B cell (primary cell): Measurements from ENCODE around the gene VEZT. TPM values are rescaled to one million over a fixed set of nuclear protein-coding genes. Genes with fewer than 3 reads are reported as not detected.

Experiments used
- ATAC-seq: fragments of 200-7000 bp; cut with Tn5 transposase; one replicate; pipeline ENCODE4 v1.10.0; 2021; ENCODE audit warnings: low read depth, mild to moderate bottlenecking, moderate number of reproducible peaks, moderate library complexity
- CTCF ChIA-PET: fragments of 350-600 bp; sonication (Branson Sonifier 250); formaldehyde crosslinking; loops from one replicate; lab custom pipeline; 2021; ENCODE audit warnings: antibody characterized with exemption, inconsistent platforms; lab: Charles Lee
- POLR2A ChIA-PET: fragments of 350-600 bp; sonication (Branson Sonifier 250); formaldehyde crosslinking; loops from one replicate; lab custom pipeline; 2021; ENCODE audit warnings: antibody characterized with exemption; lab: Charles Lee
- DNase-seq: peaks from one replicate; pipeline ENCODE4 v3.0.0; 2013
- H2AFZ ChIP-seq: 2 replicates; pipeline ENCODE4 v1.6.1; 2012; ENCODE audit warnings: mild to moderate bottlenecking, low read depth, low read length; ENCODE audit not compliant: insufficient read depth, poor library complexity, severe bottlenecking
- H3K27ac ChIP-seq, 2 donors: 1 replicate in 1 of 2; 2 replicates in 1 of 2; pipeline ENCODE4 v1.5.1; 2012 to 2013; ENCODE audit warnings: low read length in 2 of 2, mild to moderate bottlenecking in 2 of 2, moderate library complexity in 1 of 2
- H3K27me3 ChIP-seq, 4 experiments: fragments of 200-600 bp in 1 of 4; sonication (generic) in 1 of 4; replicated peaks in 1 of 4; 1 replicate in 2 of 4; 2 replicates in 2 of 4; pipeline versions ENCODE4 v1.6.1 to v1.7.0; 2013 to 2016; ENCODE audit warnings: low read length in 3 of 4, mild to moderate bottlenecking in 2 of 4, mixed read lengths in 1 of 4, moderate library complexity in 1 of 4; ENCODE audit not compliant: insufficient read depth in 4 of 4, control insufficient read depth in 3 of 4; ENCODE audit errors: control extremely low read depth in 1 of 4
- H3K36me3 ChIP-seq, 2 experiments: replicated peaks in 1 of 2; 1 replicate in 1 of 2; 2 replicates in 1 of 2; pipeline versions ENCODE4 v1.6.1 to v1.7.1; 2013; ENCODE audit warnings: low read length in 1 of 2; ENCODE audit not compliant: insufficient read depth in 2 of 2, control insufficient read depth in 1 of 2; ENCODE audit errors: control extremely low read depth in 1 of 2, extremely low read depth in 1 of 2
- H3K4me1 ChIP-seq, 2 donors: fragments of 200-600 bp in 1 of 2; sonication (generic) in 1 of 2; 1 replicate in 1 of 2; 2 replicates in 1 of 2; pipeline versions ENCODE4 v1.5.1 to v1.6.1; 2013 to 2017; ENCODE audit warnings: low read length in 2 of 2; ENCODE audit not compliant: control insufficient read depth in 2 of 2, insufficient read depth in 2 of 2
- H3K4me2 ChIP-seq: replicated peaks from 2 replicates; pipeline ENCODE3; 2012; ENCODE audit warnings: mild to moderate bottlenecking, low read depth, low read length; ENCODE audit not compliant: poor library complexity, severe bottlenecking
- H3K4me3 ChIP-seq, 5 experiments: fragments of 200-600 bp in 1 of 5; sonication (generic) in 1 of 5; 1 replicate in 3 of 5; 2 replicates in 2 of 5; pipeline versions ENCODE4 v1.5.1 to v1.7.0; 2011 to 2016; ENCODE audit warnings: low read length in 4 of 5, mild to moderate bottlenecking in 4 of 5, low read depth in 2 of 5, control low read depth in 1 of 5, moderate library complexity in 1 of 5; ENCODE audit not compliant: insufficient read depth in 1 of 5; ENCODE audit errors: control extremely low read depth in 1 of 5, extremely low read depth in 1 of 5
- H3K79me2 ChIP-seq: fragments of 200-600 bp; sonication (generic); one replicate; pipeline ENCODE4 v1.6.0; 2016; ENCODE audit warnings: low read length; ENCODE audit not compliant: control insufficient read depth, insufficient read depth
- H3K9ac ChIP-seq: fragments of 200-600 bp; sonication (generic); 2 replicates; pipeline ENCODE4 v1.6.1; 2017; ENCODE audit warnings: mild to moderate bottlenecking, low read length, moderate library complexity
- H3K9me3 ChIP-seq, 3 donors: one replicate each; pipeline versions ENCODE4 v1.6.1 to v1.7.1; 2013; ENCODE audit warnings: low read length in 2 of 3; ENCODE audit not compliant: control insufficient read depth in 2 of 3, insufficient read depth in 1 of 3; ENCODE audit errors: control extremely low read depth in 1 of 3
- H4K20me1 ChIP-seq: 2 replicates; pipeline ENCODE4 v1.6.0; 2012; ENCODE audit warnings: mild to moderate bottlenecking, low read length; ENCODE audit not compliant: insufficient read depth, control insufficient read depth, poor library complexity, severe bottlenecking
- H3K27ac Mint-ChIP-seq: one replicate; pipeline ENCODE4 v1.8.0; 2021; ENCODE audit warnings: mixed read lengths
- H3K27me3 Mint-ChIP-seq: one replicate; pipeline ENCODE4 v1.8.0; 2021; ENCODE audit warnings: mixed read lengths
- H3K4me1 Mint-ChIP-seq: one replicate; pipeline ENCODE4 v1.8.0; 2021; ENCODE audit warnings: mixed read lengths
- H3K4me3 Mint-ChIP-seq: one replicate; pipeline ENCODE4 v1.8.0; 2021; ENCODE audit warnings: mixed read lengths
- H3K9me3 Mint-ChIP-seq: one replicate; pipeline ENCODE4 v1.8.0; 2022; ENCODE audit warnings: mixed read lengths; ENCODE audit not compliant: insufficient read depth
- EZH2 ChIP-seq: IDR thresholded peaks from 2 replicates; pipeline ENCODE4 v1.6.1; 2012; ENCODE audit warnings: borderline replicate concordance, low read depth, mild to moderate bottlenecking, moderate library complexity, low read length; ENCODE audit not compliant: insufficient read depth, poor library complexity, severe bottlenecking
- WGBS: methylation state at CpG from one replicate; pipeline ENCODE4 v1.1.5; 2013; ENCODE audit warnings: missing lambda C conversion rate; ENCODE audit not compliant: insufficient coverage; 5-methylcytosine and 5-hydroxymethylcytosine counted together
- intact Hi-C: fragments of 100-400 bp; cut with micrococcal nuclease; formaldehyde crosslinking; loops from one replicate; pipeline ENCODE4 v1.10.0; 2022
- polyA plus RNA-seq: library from polyadenylated mRNA; depleted of rRNA; stranded (reverse); fragments of >200 nt; gene quantifications from 2 replicates; pipeline ENCODE4 v1.2.3, GENCODE V29; 2012
- total RNA-seq, 2 donors: library from RNA; stranded (reverse); fragments of 120-200 nt in 1 of 2; gene quantifications; 1 replicate in 1 of 2; 2 replicates in 1 of 2; pipeline versions ENCODE4 v1.2.3 to v1.2.4, GENCODE V29; 2013 to 2022
- TF ChIP-seq, protein P1 (sequence below): fragments of 200-600 bp; IDR thresholded peaks from one replicate; pipeline ENCODE4 v1.8.0; 2022; ENCODE audit warnings: antibody characterized with exemption, mild to moderate bottlenecking

The VEZT gene
- total and polyA plus RNA-seq, 2 donors (not counting 1 experiment from before 2014, with no cell fraction given): 19.9 to 61.8 TPM

DNA sequence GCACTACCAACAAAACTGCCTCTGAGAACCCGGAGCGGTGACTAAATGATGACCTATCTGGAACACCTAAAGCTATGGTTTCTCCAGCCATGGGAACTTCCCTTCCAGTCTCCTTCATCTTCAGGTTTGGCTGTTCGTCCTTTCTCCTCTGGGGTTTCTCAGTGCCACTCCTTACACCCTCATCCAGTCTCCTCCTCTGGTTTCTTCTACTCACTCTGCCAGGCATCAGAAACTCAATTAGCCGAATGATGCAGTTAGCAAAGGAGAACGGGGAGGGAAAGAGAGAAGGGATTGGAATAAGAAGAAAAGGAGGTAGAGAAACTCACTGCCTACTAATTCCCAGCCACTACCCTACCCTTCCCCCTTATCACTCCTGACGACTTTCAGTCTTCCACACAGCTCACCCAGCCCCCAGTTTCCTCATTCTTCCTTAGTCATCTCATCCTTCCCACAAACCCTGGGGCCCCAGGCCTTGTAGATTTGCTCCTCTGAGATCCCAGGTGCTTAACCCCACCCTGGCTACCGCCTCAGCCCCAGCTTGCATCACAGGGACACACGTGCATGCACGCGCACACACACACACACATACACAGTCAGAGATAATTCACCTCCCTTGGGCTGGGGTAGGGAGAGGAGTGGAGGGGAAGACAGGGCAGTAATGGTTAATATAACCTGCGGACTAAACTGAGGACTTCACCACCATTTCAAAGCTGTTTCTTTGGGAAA, 13.3 kb upstream of the VEZT start:
- TF ChIP-seq EZH2: no peak
- TF ChIP-seq, protein P1, sequence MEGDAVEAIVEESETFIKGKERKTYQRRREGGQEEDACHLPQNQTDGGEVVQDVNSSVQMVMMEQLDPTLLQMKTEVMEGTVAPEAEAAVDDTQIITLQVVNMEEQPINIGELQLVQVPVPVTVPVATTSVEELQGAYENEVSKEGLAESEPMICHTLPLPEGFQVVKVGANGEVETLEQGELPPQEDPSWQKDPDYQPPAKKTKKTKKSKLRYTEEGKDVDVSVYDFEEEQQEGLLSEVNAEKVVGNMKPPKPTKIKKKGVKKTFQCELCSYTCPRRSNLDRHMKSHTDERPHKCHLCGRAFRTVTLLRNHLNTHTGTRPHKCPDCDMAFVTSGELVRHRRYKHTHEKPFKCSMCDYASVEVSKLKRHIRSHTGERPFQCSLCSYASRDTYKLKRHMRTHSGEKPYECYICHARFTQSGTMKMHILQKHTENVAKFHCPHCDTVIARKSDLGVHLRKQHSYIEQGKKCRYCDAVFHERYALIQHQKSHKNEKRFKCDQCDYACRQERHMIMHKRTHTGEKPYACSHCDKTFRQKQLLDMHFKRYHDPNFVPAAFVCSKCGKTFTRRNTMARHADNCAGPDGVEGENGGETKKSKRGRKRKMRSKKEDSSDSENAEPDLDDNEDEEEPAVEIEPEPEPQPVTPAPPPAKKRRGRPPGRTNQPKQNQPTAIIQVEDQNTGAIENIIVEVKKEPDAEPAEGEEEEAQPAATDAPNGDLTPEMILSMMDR: no peak
- Histone ChIP-seq H3K9ac (no peak overlapping the region), H3K36me3 (no peaks in the 10 kb centered on the region), H3K4me2 (peak overlapping the region; percentile 21), H3K27ac (peak overlapping the region in 1 of 2 donors; percentile 24), H4K20me1 (no peaks in the 10 kb centered on the region), H2AFZ (peak overlapping the region; percentile 13), H3K27me3 (no peaks in the 10 kb centered on the region), H3K4me1 (peaks cover 4 to 13% of the 10 kb centered on the region in 2 donors), H3K4me3 (no peak overlapping the region), H3K9me3 (no peaks in the 10 kb centered on the region), H3K79me2 (no peaks in the 10 kb centered on the region)
- ChIA-PET CTCF (no interaction called here), POLR2A (interaction anchor here (0.9 kb wide), 1 partner anchor 10 kb away, joined by 6 read pairs; no protein-coding TSS in a partner anchor)
- intact Hi-C loops: no loop called here
- ATAC-seq (peak; percentile 28), DNase-seq (no peak)
- Mint-ChIP-seq H3K27ac (peak overlapping the region; percentile 91), H3K9me3 (no peaks in the 10 kb centered on the region), H3K4me1 (peaks cover 40% of the 10 kb centered on the region), H3K4me3 (peak overlapping the region; percentile 59), H3K27me3 (no peaks in the 10 kb centered on the region)
- WGBS: 67% methylated on average over 3 of the region's 11 CpGs

DNA sequence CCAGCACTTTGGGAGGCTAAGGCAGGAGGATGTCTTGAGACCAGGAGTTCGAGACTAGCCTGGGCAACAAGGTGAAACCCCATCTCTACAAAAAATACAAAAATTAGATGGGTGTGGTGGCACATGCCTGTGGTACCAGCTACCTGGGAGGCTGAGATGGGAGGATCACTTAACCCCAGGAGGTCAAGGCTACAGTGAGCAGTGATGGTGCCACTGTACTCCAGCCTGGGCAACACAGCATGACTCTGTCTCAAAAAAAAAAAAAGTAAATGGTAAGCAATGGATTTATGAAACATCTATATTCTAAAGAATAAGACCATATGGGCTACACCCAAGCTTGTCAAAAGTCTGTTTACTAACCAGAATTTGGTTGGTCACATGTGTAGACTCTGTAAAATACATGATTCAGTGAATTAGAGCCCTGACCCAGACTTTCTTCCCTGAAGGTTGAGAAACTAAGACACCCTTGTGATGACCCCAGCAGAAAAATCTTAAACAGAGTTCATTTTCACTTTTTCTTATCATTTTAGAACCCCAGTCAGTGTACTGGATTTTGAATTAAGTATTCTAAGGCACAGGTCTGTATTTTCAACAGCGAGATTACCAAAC, 12.5 kb upstream of the VEZT start:
- Histone ChIP-seq H3K9ac (no peak overlapping the region), H3K4me1 (peaks cover 4 to 13% of the 10 kb centered on the region in 2 donors), H3K9me3 (no peaks in the 10 kb centered on the region), H3K79me2 (no peaks in the 10 kb centered on the region), H4K20me1 (no peaks in the 10 kb centered on the region), H3K27me3 (no peaks in the 10 kb centered on the region), H3K36me3 (no peaks in the 10 kb centered on the region), H2AFZ (no peak overlapping the region), H3K4me3 (no peak overlapping the region), H3K4me2 (no peak overlapping the region), H3K27ac (no peak overlapping the region)
- peaks cover 37% of the 10 kb centered on the region for H3K4me1 Mint-ChIP-seq
- no peaks in the 10 kb centered on the region for H3K9me3 Mint-ChIP-seq
- intact Hi-C loops: no loop called here
- no peak overlapping the region for H3K4me3 Mint-ChIP-seq
- DNase-seq: no peak
- ATAC-seq: no peak
- POLR2A ChIA-PET: interaction anchor here (0.9 kb wide), 1 partner anchor 10 kb away, joined by 6 read pairs; no protein-coding TSS in a partner anchor
- CTCF ChIA-PET: interaction anchor here (0.7 to 1.0 kb wide), 3 partner anchors 10 to 1700 kb away, joined by 3 to 4 read pairs (median 3); partner anchors contain the start of genes FGD6 and VEZT
- peak overlapping the region; percentile 91 for H3K27ac Mint-ChIP-seq
- WGBS: no CpG with 5 or more reads among the region's 2 CpGs
- TF ChIP-seq EZH2: no peak
- TF ChIP-seq, protein P1: no peak
- H3K27me3 Mint-ChIP-seq: no peaks in the 10 kb centered on the region
